NCI-H226 (cell line): ENCODE results near the gene TRIM66.

ENCODE experiments used
- DNase-seq: peaks from one replicate; pipeline ENCODE4 v3.0.0-alpha.2; 2015

TRIM66 gene

GRCh38 chr11:8682303-8683114, at the start of gene TRIM66, which contains the start of gene RPL27A:
Gene TRIM66, minus strand, starts transcription at chr11:8682665. Its CDS starts 10,391 bp downstream, at chr11:8672274.
Gene RPL27A, plus strand, starts transcription at chr11:8682792. Its CDS starts 22 bp downstream, at chr11:8682814.
- DNase-seq: peak; percentile 90

DNA sequence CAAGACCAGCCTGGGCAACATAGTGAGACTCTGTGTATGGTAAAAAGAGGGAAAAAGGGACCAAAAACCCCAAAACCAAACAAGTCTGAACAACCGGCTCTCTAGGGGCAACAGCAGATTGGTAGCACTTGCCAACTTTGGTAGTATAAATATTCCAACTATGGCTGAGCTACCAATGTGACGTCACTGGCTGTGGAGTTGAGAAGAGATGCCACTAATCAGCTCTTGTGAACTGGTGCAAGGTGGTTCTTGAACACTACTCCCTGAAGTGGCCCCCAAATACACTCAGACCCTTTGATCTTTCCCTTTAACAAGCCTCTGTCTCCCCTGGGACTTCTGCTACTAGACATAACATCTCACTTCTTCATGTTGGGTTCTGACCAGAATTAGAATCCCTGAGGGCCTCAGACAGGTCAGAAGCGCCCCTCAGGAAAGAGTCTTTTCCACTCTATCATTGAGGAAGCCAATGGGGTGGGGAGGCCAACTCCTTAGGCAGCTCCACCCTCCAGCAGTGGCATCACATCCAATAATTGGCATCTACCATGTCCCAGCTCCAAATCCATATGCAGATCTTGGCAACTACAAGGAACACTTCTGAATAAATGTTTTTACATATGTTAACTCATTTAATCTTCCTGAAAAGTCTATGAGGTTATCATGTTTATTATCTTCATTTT, 49.3 kb upstream of the TRIM66 start:
- DNase-seq: no peak

DNA sequence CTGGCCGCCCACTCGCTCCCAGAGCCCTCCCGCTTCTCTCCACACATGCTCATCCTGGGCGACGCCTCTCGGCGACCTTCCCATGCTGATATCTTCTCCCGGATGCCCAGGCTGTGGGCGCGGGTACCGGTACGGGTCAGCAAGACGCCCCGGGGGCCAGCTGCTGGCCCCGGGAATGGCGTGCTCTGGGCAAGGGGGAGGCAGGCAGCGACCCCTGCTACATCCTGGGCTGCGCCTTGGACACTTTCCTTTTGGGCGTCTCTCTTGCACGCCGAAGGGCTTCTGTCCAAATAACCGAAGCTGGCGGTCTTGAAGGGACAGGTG, 48.2 kb upstream of the TRIM66 start:
- DNase-seq: no peak

DNA sequence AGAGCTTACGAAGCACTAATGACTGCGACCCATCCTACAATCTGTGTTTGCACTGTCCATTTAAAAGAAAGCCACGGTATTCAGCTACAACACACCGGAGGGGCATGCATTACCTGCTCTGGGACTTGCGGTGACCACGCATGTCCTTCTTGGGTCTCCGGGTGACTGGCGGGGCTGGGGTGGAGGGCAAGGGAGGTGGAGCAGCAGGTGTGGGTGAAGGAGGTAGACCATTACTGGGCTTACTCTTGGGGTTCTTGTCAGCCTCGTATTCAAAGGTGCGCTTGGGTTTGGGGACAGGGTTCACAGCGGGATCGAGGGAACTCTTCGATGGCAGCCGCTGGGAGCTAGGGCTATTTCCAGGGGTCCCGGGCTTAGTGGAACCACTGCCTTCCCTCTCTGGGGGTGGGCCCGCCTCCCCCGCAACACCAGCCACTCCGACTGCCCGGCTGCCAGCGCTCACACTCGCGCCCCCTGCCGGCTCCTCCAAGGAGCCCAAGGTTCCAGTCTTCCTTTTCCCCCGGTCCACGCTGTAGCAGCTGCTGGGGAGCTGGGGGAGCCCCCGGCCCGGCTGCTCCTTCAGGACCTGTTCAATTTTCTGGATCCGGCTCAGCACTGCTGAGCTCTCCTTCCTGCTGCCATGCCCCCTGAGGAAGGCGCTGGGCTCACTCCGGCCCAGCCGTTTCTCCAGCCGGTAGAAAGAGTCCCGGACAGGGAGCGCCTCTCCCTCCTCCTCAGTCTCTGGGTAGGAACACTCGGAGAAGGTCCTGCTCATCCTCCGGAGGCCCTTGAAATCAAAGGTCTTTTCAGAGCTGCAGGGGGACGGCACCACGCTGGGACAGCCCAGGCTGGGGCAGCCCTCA, 47.6 kb upstream of the TRIM66 start:
- DNase-seq: no peak

GRCh38 chr11:8729067-8729466, 46.6 kb upstream of the TRIM66 start:
- DNase-seq: no peak

- DNase-seq: peak; percentile 36
Measured at GRCh38 chr11:8728563-8728962, 46.1 kb upstream of the TRIM66 start.

DNA sequence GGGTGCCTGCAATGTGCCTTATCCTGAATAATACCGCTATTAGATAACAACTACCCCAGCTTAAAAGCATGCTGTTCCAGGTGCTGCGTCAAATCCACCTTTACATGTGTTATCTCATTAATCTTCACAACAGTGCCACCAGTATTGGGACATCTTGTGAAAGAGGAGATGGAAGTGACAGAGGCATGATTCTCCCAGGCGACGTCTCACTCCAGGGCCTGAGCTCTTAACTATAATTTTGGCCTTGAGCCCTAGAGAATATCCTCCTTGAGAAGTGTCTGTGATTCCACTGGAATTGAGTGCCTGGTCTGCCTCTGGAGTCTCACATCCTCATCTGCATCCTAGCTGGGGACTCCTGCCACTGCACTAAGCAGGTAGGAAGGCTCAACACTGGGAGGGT, 43.9 kb upstream of the TRIM66 start:
- DNase-seq: no peak

- no peak for DNase-seq
Measured at GRCh38 chr11:8724682-8725081, 42.2 kb upstream of the TRIM66 start.

DNA sequence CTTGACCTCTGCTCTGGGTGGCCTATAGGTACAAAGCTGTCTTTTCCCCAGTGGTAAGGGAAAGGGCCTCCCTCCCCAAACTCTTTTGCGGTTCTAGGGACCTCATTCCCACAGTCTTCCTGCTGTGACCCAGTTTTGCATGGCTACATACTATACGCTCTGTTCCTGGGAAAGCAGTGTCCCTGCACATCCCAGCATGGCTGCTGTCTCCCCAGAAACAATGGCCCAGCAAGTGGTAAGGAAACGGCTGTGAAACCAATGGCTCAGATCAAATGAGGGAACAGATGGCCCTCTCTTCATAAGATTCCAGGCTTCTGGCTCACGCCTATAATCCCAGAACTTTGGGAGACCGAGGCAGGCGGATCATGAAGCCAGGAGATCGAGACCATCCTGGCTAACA, 41.2 kb upstream of the TRIM66 start:
- DNase-seq: no peak

- no peak for DNase-seq
Measured at GRCh38 chr11:8722809-8723208, 40.3 kb upstream of the TRIM66 start.

DNA sequence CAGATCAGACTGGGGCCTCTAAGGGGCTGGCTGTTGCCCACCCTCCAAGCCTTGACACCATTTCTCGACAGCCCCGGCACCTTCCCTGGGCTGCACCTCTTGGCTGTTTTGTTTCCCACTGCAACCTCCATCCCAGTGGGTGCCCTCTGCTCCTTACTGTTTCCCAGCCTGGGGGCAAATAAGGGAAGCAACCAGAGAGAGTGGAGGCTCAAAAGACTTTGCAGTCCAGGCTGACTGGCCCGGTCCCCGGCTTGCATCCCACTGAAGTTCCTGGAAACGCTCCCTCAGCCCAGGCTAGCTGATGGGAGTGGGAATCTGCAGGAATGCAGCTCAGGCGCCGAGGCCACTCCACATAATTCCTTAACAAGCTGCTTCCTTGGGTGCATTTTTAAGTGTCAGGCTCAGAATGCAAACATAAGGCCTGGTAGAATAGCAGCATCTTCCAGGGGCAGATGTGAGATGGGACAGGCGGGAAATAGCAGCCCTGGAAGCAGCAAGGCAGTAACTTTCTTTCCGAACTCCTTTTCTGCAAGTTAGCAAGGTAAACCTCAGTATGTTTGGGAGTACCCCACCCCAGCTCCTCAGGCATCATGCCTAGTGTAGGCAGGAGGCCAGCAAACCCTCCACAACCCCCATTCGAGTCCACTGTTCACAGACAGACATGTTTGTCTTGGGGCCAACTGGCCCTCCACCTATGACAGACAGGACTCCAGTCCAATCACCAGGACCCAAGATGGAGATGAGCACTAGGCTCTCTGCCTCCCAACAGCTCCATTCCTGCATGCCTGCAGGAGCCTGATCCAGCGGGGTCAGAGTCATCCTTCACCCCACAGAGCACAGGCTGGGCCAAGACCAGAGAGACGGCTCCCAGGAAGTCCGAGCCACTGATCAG, 39.4 kb upstream of the TRIM66 start:
- DNase-seq: no peak

DNA sequence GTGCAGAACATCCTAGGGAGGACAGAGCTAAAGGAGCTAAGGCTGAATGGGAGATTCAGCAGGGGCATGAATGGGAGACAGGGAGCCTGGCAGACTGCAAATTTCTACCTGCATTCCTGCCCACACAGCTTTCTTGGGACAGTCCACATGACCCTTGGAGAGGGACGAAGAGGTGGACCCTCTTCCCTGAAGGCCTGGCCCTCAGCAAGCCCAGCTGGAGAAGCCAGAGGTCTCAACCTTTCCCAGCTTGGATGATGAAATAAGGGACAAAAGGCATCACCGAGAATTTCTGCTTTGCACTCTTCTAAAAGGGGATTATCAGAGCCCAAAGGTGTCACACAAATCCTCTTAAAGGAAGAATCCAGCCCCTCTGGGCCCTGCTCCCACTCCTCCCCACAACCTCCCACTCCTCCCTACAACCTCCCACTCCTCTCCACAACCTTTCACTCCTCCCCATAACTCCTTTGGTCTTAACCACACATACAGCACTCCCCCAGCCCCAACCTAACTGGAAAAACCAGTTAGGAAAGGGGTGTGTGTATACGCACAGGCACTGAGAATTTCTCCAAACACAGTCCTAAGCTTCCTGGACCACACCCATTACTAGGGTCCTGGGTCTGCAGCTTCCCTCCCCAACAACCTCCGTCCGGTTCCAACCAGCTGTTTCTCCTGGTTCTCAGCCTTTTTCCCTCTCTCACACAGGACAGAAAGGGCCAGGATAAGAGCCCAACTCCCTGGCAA, 38.6 kb upstream of the TRIM66 start:
- no peak for DNase-seq

DNA sequence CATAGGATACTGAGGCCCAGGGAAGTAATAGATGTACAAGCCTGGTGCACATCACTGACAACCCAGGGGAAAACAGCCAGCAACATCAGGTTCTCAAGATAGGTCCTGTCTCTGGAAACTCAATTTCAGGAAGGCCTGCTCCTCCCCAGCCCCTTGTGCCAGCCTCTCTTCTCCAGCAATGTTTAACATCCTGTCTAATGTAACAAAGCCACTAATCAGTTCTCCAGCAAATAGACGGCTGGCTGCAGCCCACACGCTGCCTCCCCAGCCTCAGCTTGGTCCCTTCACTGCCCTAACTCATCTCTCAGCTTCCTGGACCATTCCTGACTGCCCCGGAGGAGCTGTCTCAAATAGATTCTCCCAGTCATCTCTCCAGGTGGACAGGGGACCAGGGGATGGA, 37.9 kb upstream of the TRIM66 start:
- no peak for DNase-seq

DNA sequence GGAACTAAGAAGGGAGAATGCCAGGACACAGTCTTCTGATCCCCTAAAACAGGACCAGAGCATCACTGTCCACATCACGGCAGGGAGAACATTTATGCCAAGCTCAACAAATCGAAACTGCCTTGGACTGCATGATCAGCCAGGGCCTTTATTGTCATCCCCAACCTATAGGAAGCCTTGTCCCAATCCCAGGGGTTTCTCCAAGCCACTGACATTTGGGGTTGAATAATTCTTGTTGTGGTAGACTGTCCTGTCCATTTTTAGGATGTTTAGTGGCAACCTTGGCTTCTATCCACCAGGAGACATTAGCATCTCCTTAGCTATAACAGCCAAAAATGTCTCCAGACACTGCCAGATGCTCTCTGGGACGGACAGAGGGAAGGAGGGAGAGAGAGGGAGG, 37.3 kb upstream of the TRIM66 start:
- no peak for DNase-seq

DNA sequence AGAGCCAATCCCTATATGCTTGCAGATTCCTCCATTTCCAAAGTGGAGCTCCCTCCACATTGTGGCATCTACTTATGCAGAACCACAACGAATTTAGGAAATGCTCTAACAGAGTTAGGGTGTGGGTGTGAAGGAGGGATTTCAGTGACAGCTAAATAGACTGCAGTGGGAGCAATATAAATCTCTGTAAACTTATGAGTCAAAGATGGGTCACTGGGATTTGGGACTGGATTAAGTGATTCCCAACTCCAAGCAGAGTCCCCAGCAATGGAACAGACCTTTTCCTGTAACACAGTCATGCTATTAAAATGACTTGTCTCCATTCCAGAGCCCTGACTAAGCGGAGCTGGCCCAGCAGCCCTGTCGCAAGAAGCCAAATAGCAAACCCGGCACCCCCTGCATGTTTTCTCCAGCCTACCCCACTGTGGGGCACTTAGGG, 36.8 kb upstream of the TRIM66 start:
- peak; percentile 59 for DNase-seq

GRCh38 chr11:8717876-8718753, 35.6 kb upstream of the TRIM66 start:
- DNase-seq: peak; percentile 63

- DNase-seq: no peak
Measured at GRCh38 chr11:8717544-8717875, 35.0 kb upstream of the TRIM66 start.

DNA sequence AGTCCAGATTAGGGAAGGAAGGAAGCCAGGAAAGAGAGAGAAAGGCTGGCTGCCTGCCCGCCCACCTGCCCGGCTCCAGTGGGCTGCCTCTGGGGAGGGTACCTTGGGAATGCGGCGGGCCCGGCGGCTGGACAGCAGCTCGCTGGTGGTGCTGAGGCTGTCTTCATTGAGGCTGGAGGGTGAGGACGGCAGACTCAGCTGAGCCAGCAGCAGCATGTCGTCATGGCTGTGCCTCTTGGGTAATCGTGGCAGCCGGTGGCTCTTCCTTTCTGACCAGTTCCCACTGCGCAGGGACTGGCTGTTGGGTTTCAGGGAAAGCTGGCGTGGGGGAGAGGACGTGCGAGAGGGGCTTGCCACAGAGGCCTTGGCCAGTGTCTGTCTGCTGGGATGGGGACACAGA, 33.0 kb upstream of the TRIM66 start:
- no peak for DNase-seq

DNA sequence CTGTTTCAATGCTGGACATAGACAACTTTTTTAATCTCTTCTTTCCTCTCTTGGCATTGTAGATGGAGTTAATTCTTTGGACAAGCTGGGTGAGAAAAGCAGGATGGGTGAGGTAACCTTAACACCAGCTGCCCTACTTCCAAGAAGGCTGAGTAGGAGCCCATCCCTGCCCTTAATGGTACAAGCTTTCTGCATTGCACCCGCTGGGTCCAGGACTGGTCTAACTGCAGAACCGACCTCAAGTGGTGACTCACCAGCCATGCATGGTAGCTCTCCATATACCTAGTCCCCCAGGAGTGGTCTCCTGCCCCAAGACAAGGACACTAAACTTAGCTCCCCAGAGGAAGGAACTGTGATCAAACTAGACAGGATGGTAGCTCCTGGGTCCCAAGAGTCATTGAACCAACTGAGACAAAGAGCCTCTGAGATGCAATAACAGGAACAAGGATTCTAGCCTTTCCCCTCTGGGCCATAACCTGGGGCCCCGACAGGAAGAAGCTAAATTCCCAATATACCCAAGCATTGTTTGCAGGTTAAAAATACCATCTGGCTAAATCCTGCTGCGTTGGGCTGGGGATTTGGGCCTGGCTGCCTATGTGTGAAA, 32.3 kb upstream of the TRIM66 start:
- DNase-seq: no peak

DNA sequence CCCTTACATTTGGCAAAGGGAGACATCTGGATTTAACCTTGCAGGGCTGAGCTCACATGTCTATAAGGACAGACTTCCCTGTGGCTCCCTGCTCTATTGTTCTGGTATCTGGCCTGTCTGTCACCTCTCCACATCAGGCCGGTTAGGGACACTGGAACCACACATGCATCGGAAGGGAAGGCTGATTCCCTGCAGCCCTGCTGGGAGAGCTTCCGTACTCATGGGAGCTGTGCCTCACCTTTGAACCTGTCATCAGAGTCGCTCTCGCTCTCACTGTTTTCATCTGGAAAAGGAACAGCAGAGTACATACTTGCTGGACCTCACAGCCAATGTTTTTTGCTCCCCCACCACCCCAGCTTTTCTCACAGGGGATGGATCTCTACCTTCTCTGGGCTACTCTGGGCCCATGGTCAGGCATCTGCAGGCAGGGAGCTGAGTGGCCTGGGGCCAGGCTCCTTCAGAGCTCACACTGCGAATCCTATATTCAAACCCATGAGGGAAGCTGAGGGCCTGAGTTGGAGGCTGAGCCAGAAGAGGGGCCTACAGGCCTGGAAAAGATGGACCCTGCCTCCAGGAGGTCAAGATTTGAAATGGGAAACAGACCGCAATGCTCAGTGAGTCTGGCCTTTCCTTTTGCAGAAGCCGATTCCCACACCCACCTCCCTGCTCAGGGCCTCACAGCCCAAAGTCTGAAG, 31.4 kb upstream of the TRIM66 start:
- DNase-seq: no peak
